GM23248 (cell line): Measurements from ENCODE around the gene GRID2.

Experiments used
- EZH2 ChIP-seq: fragments of 200-600 bp; sonication (generic); IDR thresholded peaks from 2 replicates; pipeline ENCODE4 v1.6.1; 2018; ENCODE audit warnings: antibody characterized with exemption, mild to moderate bottlenecking; ENCODE audit not compliant: insufficient read depth, poor library complexity, severe bottlenecking
- EZH2phosphoT487 ChIP-seq: fragments of 200-600 bp; sonication (generic); IDR thresholded peaks from 2 replicates; pipeline ENCODE4 v1.6.1; 2018; ENCODE audit warnings: antibody characterized with exemption, moderate library complexity, mild to moderate bottlenecking, low read depth; ENCODE audit not compliant: insufficient read depth

DNA sequence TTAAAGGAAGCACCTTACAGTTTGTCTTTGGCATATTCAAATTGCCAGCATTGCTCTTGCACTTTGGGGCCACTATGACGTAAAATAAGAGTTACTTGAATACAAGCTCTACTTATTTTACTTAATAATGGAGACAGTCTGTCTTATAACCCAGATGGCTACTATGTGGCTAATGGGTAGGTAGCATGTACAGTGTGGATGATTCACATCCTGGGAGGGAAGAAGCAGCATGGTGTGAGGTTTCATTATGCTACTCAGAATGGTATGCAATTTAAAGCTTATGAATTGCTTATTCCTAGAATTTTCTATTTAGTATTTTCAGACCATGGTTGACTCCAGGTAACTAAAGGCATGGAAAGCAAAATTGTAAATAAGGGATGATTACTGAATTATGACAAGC, 763.0 kb downstream of the GRID2 start:
- TF ChIP-seq EZH2: no peak
- no peak for TF ChIP-seq EZH2phosphoT487
